H9 (cell line): Measurements from ENCODE around the gene SERPINB2. TPM values are rescaled to one million over a fixed set of nuclear protein-coding genes. Genes with fewer than 3 reads are reported as not detected.

ENCODE experiments used
- DNase-seq: peaks from one replicate; pipeline ENCODE4 v3.0.0-alpha.2; 2017
- H2AFZ ChIP-seq: one replicate; pipeline ENCODE4 v1.6.1; 2013; ENCODE audit warnings: mild to moderate bottlenecking, low read length, control low read depth, moderate library complexity
- H2AK5ac ChIP-seq: 2 replicates; pipeline ENCODE4 v1.6.1; 2013; ENCODE audit warnings: low read length, control low read depth, mixed read lengths; ENCODE audit not compliant: insufficient read length
- H2BK120ac ChIP-seq: one replicate; pipeline ENCODE4 v1.6.1; 2013; ENCODE audit warnings: low read depth, mild to moderate bottlenecking, low read length, control low read depth, inconsistent platforms; ENCODE audit not compliant: poor library complexity, severe bottlenecking
- H2BK12ac ChIP-seq: 2 replicates; pipeline ENCODE4 v1.6.1; 2013; ENCODE audit warnings: low read length, control low read depth, mixed read lengths, low read depth; ENCODE audit not compliant: insufficient read length
- H2BK15ac ChIP-seq: 2 replicates; pipeline ENCODE4 v1.6.1; 2013; ENCODE audit warnings: low read depth, low read length, control low read depth
- H2BK20ac ChIP-seq: one replicate; pipeline ENCODE4 v1.6.1; 2013; ENCODE audit warnings: low read depth, mild to moderate bottlenecking, low read length, control low read depth, inconsistent platforms; ENCODE audit not compliant: poor library complexity, severe bottlenecking
- H2BK5ac ChIP-seq: 2 replicates; pipeline ENCODE4 v1.6.1; 2013; ENCODE audit warnings: low read length, control low read depth, mixed read lengths; ENCODE audit not compliant: insufficient read length
- H3K14ac ChIP-seq: 2 replicates; pipeline ENCODE4 v1.6.1; 2013; ENCODE audit warnings: low read length, control low read depth; ENCODE audit not compliant: insufficient read depth
- H3K18ac ChIP-seq: 2 replicates; pipeline ENCODE4 v1.6.1; 2013; ENCODE audit warnings: low read depth, mild to moderate bottlenecking, mixed read lengths, low read length, control low read depth; ENCODE audit not compliant: insufficient read length
- H3K23ac ChIP-seq: 2 replicates; pipeline ENCODE4 v1.6.1; 2013; ENCODE audit warnings: low read length, control low read depth, mixed read lengths, low read depth; ENCODE audit not compliant: insufficient read length
- H3K23me2 ChIP-seq: 2 replicates; pipeline ENCODE4 v1.6.1; 2013; ENCODE audit warnings: low read depth, mild to moderate bottlenecking, mixed read lengths, low read length, control low read depth; ENCODE audit not compliant: insufficient read length, poor library complexity, severe bottlenecking
- H3K27ac ChIP-seq: 2 replicates; pipeline ENCODE4 v1.5.1; 2013; ENCODE audit warnings: low read length, control low read depth, mixed read lengths, low read depth; ENCODE audit not compliant: insufficient read length
- H3K27me3 ChIP-seq: 2 replicates; pipeline ENCODE4 v1.6.1; 2013; ENCODE audit warnings: low read length, control low read depth, inconsistent platforms; ENCODE audit not compliant: insufficient read depth
- H3K4ac ChIP-seq: 2 replicates; pipeline ENCODE4 v1.6.1; 2013; ENCODE audit warnings: low read depth, mild to moderate bottlenecking, control low read depth, inconsistent platforms, low read length, moderate library complexity
- H3K4me1 ChIP-seq: 2 replicates; pipeline ENCODE4 v1.6.1; 2013; ENCODE audit warnings: low read length, control low read depth, inconsistent platforms; ENCODE audit not compliant: insufficient read depth
- H3K4me2 ChIP-seq: 2 replicates; pipeline ENCODE4 v1.6.1; 2013; ENCODE audit warnings: low read length, control low read depth, mixed read lengths; ENCODE audit not compliant: insufficient read length, insufficient read depth
- H3K56ac ChIP-seq: 2 replicates; pipeline ENCODE4 v1.6.1; 2013; ENCODE audit warnings: low read depth, mild to moderate bottlenecking, mixed read lengths, low read length, control low read depth; ENCODE audit not compliant: insufficient read length
- H3K79me1 ChIP-seq: 2 replicates; pipeline ENCODE4 v1.6.1; 2013; ENCODE audit warnings: low read depth, mild to moderate bottlenecking, moderate library complexity, low read length, control low read depth, inconsistent platforms; ENCODE audit not compliant: insufficient read depth, poor library complexity, severe bottlenecking
- H3K79me2 ChIP-seq: 2 replicates; pipeline ENCODE4 v1.6.1; 2013; ENCODE audit warnings: low read length, control low read depth, inconsistent platforms; ENCODE audit not compliant: insufficient read depth
- H3K9ac ChIP-seq: 2 replicates; pipeline ENCODE4 v1.6.1; 2013; ENCODE audit warnings: low read length, control low read depth, mixed read lengths; ENCODE audit not compliant: insufficient read length; ENCODE audit errors: extremely low read depth
- H3K9me3 ChIP-seq: one replicate; pipeline ENCODE4 v1.6.1; 2013; ENCODE audit warnings: low read depth, low read length, inconsistent platforms; ENCODE audit not compliant: control insufficient read depth
- H3T11ph ChIP-seq: one replicate; pipeline ENCODE4 v1.6.1; 2013; ENCODE audit warnings: mild to moderate bottlenecking, low read length, control low read depth, inconsistent platforms
- H4K20me1 ChIP-seq: one replicate; pipeline ENCODE4 v1.6.1; 2013; ENCODE audit not compliant: control insufficient read depth, insufficient read length, insufficient read depth
- H4K5ac ChIP-seq: 2 replicates; pipeline ENCODE4 v1.6.1; 2013; ENCODE audit warnings: low read depth, mild to moderate bottlenecking, mixed read lengths, low read length, control low read depth; ENCODE audit not compliant: insufficient read length
- H4K8ac ChIP-seq: replicated peaks from 2 replicates; pipeline ENCODE4 v1.6.1; 2013; ENCODE audit warnings: low read length, control low read depth, mixed read lengths, low read depth; ENCODE audit not compliant: insufficient read length
- H4K91ac ChIP-seq: 2 replicates; pipeline ENCODE4 v1.6.1; 2013; ENCODE audit warnings: low read depth, mild to moderate bottlenecking, moderate library complexity, mixed read lengths, low read length, control low read depth; ENCODE audit not compliant: insufficient read length
- H3K27ac Mint-ChIP-seq, 3 experiments: 2 replicates in 2 of 3; 3 replicates in 1 of 3; pipeline ENCODE4 v1.8.0; 2020 to 2021; ENCODE audit warnings: mixed read lengths in 3 of 3, mild to moderate bottlenecking in 1 of 3, moderate library complexity in 1 of 3
- H3K27me3 Mint-ChIP-seq: 2 replicates; pipeline ENCODE4 v1.8.0; 2021; ENCODE audit warnings: low read depth, mild to moderate bottlenecking, moderate library complexity, mixed read lengths
- H3K36me3 Mint-ChIP-seq, 3 experiments: 2 replicates in 2 of 3; 3 replicates in 1 of 3; pipeline ENCODE4 v1.8.0; 2020 to 2021; ENCODE audit warnings: low read depth in 3 of 3, mixed read lengths in 3 of 3; ENCODE audit not compliant: insufficient read depth in 1 of 3
- H3K4me1 Mint-ChIP-seq, 2 experiments: 2 replicates each; pipeline ENCODE4 v1.8.0; 2020; ENCODE audit warnings: mixed read lengths in 2 of 2
- H3K4me3 Mint-ChIP-seq, 2 experiments: 2 replicates in 1 of 2; 3 replicates in 1 of 2; pipeline ENCODE4 v1.8.0; 2020 to 2021; ENCODE audit warnings: mild to moderate bottlenecking in 2 of 2, mixed read lengths in 2 of 2, moderate library complexity in 1 of 2
- H3K9me3 Mint-ChIP-seq, 2 experiments: 2 replicates in 1 of 2; 3 replicates in 1 of 2; pipeline ENCODE4 v1.8.0; 2020; ENCODE audit warnings: mild to moderate bottlenecking in 2 of 2, mixed read lengths in 2 of 2, moderate library complexity in 1 of 2
- CTCF ChIP-seq: fragments of 200-600 bp; sonication (generic); conservative IDR thresholded peaks from 3 replicates; pipeline ENCODE4 v1.8.0; 2021; ENCODE audit warnings: antibody characterized with exemption, mild to moderate bottlenecking
- WGBS: extraction: QIAGEN DNeasy Blood & Tissue Kit; methylation state at CpG from one replicate; pipeline ENCODE4 v1.1.7; 2013; ENCODE audit warnings: missing lambda C conversion rate, low lambda C conversion rate, mixed read lengths; ENCODE audit not compliant: insufficient read length; ENCODE audit errors: extremely low coverage; 5-methylcytosine and 5-hydroxymethylcytosine counted together
- total RNA-seq: library from RNA; stranded (reverse); gene quantifications from 2 replicates; pipeline ENCODE4 v1.2.1, GENCODE V29; 2021

The SERPINB2 gene
- total RNA-seq, 1 experiment from 2014 or later = not detected

DNA sequence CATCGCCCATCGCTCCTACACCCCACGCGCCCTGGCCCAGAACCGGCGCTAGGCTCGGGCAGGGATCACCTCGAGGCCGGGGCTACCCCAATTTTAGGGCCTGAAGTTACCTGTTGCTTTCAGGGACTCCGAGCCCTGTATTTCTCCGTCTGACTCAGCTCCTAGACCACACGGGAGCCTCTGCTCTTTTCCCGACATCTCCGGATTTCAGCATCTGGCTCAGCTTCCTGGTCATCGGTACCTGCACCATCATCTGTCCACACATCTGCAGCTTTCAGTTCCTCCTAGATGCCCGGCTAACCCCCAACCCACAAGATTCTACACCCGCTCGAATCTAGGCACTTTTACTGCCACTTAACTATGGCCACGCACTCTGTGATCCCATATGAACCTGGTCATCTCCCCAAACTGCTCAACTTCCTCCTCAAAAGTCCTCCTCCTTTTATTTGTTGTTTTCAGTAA, 49.5 kb downstream of the SERPINB2 start:
- no peak overlapping the region for H2BK15ac ChIP-seq
- H4K91ac ChIP-seq = no peak overlapping the region
- H3K4me1 ChIP-seq = no peaks in the 10 kb centered on the region
- H3K4ac ChIP-seq = no peak overlapping the region
- Mint-ChIP-seq H3K4me3 (no peak overlapping the region), H3K27ac (no peak overlapping the region), H3K36me3 (no peaks in the 10 kb centered on the region), H3K27me3 (peaks cover 26% of the 10 kb centered on the region), H3K9me3 (no peaks in the 10 kb centered on the region), H3K4me1 (no peaks in the 10 kb centered on the region)
- H2BK12ac ChIP-seq = no peak overlapping the region
- no peak overlapping the region for H3K56ac ChIP-seq
- no peak overlapping the region for H3K23ac ChIP-seq
- H2BK20ac ChIP-seq = no peak overlapping the region
- no peak overlapping the region for H2AK5ac ChIP-seq
- no CpG with 5 or more reads among the region's 19 CpGs for WGBS
- TF ChIP-seq CTCF = no peak
- H3K9ac ChIP-seq = no peak overlapping the region
- no peak overlapping the region for H2BK5ac ChIP-seq
- DNase-seq = no peak
- no peaks in the 10 kb centered on the region; the same call in 1 of the 2 replicates for H3K27me3 ChIP-seq
- H3K18ac ChIP-seq = no peak overlapping the region
- no peak overlapping the region for H4K8ac ChIP-seq
- no peak overlapping the region for H4K5ac ChIP-seq
- no peaks in the 10 kb centered on the region for H3K9me3 ChIP-seq
- no peaks in the 10 kb centered on the region for H3K23me2 ChIP-seq
- H3K4me2 ChIP-seq = peak overlapping the region; percentile 52
- H3K27ac ChIP-seq = no peak overlapping the region
- no peaks in the 10 kb centered on the region for H3K79me1 ChIP-seq
- H2BK120ac ChIP-seq = no peak overlapping the region
- no peaks in the 10 kb centered on the region for H4K20me1 ChIP-seq
- H3T11ph ChIP-seq = no peak overlapping the region
- no peak overlapping the region for H3K14ac ChIP-seq
- H2AFZ ChIP-seq = no peak overlapping the region
- no peaks in the 10 kb centered on the region for H3K79me2 ChIP-seq
